ENCODE data around the gene TBC1D3H.
"Not testable (repeated sequence)": the region's sequence is repeated elsewhere in the genome, so short reads cannot be mapped to it uniquely, and the experiment has no call there.

The TBC1D3H gene

DNA sequence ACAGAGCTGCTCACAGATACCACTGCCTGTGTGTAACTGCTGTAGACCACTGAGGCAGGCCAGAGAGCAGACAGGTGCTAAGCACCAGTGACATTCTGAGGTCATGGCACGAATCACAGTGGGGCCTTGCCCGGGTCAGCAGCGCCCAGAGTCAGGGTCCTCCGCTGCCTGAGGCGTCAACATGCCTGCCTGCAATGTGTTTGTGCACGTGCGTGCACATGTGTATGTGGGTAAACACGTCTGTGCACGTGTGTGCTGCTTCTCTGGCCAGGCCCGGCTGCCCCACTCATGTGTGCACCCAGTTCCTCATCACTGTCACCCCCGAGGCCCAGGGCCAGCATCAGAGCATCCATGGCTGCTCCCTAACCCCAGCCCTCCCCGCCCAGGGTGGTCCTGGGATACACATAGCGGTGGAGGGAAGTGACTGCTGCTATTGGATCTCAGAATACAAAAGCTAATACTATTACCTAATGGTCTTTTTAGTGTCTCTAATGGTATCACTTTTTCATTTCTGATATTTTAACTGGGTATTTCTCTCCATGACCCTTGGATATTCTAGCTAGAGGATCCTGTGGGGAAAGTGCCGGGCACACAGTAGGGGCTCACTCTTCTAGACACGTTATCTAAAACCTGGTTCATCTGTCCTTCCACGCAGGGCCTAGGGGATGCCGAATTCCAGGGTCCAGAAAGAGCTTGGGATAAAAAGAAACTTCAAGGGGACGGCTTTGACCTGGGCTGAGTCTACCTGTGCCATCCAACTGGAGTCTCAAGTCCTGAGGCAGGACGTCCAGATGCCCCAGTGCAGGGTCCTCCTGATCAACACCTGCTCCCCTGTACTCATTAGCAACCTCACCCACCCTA, at the start of gene TBC1D3H:
Gene TBC1D3H (minus strand): TSS at position 51 of the 861 bp plus-strand sequence. CDS start 1,540 bp downstream, outside the sequence.
- DNase-seq: not testable (repeated sequence)

GRCh38 chr17:36428891-36429290, 40.7 kb upstream of the TBC1D3H start:
- DNase-seq: not testable (repeated sequence)

DNA sequence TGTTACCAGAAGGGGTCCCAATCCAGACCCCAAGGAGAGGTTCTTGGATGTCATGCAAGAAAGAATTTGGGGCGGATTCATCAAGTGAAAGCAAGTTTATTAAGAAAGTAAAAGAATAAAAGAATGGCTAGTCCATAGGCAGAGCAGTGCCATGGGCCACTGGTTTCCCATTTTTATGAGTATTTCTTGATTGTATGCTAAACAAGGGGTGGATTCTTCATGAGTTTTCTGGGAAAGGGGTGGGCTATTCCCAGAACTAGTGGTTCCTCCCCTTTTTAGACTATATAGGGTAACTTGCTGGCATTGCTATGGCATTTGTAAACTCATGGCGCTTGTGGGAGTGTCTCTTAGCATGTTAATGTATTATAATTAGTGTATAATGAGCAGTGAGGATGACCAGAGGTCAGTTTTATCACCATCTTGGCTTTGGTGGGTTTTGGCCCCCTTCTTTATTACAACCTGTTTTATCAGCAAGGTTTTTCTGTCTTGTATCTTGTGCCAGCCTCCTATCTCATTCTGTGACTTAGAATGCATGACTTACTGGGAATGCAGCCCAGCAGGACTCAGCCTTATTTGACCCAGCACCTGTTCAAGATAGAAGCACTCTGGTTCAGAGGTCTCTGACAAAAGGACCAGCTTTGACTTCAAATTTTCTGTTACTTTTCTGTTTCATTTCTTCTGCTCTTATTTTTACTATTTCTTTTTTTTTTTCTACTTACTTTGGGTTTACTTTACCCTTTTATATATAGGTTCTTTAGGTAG, 27.1 kb upstream of the TBC1D3H start:
- DNase-seq: not testable (repeated sequence)

GRCh38 chr17:36390943-36391645, 2.9 kb upstream of the TBC1D3H start:
- not testable (repeated sequence) for DNase-seq

DNA sequence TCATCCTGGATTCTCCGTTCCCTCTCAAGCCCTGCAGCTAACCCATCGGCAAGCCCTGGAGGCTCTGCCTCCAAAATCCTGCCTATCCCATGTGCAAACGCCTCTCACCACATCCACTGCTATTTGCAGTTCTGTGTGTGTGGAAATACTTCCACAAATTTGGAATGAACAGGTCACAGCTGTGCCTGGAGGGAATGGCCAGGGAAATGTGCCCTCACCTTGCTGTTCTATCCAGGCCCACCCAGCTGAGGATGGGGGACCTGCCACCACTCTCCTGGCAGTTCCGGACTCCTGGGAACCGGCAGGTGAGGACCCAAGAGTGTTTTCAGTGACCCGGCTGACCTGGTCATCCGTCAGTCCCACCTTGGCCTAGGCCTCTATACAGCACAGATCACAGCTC, 12.3 kb downstream of the TBC1D3H start:
- not testable (repeated sequence) for DNase-seq

- DNase-seq: not testable (repeated sequence)
Measured at GRCh38 chr17:36362496-36362895, 25.7 kb downstream of the TBC1D3H start.
